Measurements from ENCODE around the gene AP1M1.

The AP1M1 gene

DNA sequence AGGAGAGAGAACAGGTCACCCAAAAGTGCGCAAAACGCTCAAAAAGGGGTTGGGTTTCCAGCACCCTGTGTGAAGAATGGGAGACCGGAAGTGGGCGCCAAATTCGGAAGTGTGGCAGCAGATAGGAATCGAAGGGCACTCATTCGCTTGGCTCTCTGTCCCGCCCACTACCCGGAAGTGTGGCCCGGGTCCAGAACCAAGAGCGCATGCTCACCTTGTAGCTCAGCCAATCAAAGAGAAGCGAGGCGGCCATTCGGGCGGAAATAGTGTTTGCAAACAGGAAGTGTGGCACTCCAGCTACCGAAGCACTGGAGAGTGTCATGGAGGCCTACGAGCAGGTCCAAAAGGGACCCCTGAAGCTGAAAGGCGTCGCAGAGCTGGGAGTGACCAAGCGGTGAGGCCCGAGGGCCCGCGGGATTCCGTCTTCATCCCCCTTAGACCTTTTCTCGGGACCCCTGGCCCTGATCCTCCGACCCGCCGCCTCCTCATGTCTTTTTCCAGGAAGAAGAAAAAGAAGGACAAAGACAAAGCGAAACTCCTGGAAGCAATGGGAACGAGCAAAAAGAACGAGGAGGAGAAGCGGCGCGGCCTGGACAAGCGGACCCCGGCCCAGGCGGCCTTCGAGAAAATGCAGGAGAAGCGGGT, 12.5 kb upstream of the AP1M1 start, which contains the start of gene FAM32A:
FAM32A (plus strand) TSS at position 288 of the 645 bp plus-strand sequence; CDS start at position 321, 33 bp downstream.
- peak; percentile 97 for DNase-seq (ENCODE audit: low read depth in 2 of 2)

DNA sequence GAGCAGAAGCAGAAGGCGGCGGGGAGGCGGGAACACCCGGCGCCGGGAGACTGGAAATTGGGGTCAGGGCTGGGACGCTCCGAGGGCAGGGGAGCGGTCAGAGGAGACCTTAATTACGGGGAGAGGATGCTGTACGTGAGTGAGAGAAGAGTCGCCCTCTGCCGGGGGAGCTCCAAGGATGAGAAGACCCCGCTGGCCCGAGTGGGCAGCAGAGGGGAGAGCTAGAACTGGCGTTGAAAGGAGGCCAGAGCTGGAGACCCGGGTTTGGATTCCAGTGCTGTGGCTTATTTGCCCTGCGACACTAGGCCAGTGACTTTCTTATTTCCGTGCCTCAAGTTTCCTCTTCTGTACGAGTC, 12.0 kb upstream of the AP1M1 start:
- DNase-seq (ENCODE audit: low read depth in 2 of 2): no peak

DNA sequence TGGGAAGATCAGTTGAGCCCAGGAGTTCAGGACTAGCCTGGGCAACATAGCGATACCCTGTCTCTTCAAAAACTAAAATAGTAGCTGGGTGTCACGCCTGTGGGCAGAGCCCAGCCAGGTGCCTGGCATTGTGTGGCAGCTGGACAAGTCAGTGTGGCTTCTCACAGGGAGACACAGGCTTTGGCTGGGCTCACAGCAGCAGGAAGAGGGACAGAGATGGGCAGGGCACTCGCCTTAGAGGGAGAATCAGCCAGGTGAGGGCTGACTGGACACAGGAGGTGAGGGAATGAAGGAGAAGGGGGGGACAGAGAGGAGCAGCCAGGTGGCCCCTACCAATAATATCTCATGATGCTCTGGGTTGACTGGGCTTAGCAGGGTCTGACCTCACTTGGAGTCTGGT, 9.2 kb upstream of the AP1M1 start:
- no peak for DNase-seq (ENCODE audit: low read depth in 2 of 2)

DNA sequence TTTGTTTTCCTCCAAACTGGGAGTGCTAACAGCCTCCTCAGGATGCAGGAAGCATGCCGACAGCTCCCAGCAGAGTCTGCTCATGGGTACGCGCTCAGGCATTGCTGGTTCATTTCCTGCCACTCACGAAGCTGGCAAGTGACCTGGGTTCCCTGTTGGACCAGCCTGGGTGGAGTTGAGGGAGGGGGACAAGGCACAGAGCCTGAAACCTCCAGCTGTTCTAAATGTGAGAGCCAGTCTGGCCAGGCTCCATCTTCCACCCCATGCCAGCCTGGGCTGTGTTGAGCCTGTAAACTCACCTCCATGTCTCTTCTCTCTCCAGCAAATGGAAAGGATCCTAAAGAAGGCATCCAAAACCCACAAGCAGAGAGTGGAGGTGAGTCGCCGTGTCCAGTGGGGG, 7.5 kb upstream of the AP1M1 start:
- no peak for DNase-seq (ENCODE audit: low read depth in 2 of 2)

DNA sequence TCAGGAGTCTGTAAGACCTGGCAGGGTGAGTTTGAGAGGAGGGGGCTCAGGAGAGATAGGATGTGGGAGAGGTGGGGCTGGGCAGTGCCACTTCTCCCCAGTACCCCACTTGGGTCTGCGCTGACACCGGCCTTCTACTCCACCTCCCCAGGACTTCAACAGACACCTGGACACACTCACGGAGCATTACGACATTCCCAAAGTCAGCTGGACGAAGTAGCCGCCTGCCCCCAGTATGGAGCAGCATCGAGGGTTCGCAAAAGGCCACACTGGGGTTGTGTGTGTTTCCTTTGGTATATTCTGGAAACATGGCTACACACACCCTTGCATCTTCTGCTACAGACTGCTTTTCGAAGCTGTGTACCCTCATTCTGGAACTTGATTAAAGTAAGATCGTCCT, 7.0 kb upstream of the AP1M1 start:
- DNase-seq (ENCODE audit: low read depth in 2 of 2): no peak

DNA sequence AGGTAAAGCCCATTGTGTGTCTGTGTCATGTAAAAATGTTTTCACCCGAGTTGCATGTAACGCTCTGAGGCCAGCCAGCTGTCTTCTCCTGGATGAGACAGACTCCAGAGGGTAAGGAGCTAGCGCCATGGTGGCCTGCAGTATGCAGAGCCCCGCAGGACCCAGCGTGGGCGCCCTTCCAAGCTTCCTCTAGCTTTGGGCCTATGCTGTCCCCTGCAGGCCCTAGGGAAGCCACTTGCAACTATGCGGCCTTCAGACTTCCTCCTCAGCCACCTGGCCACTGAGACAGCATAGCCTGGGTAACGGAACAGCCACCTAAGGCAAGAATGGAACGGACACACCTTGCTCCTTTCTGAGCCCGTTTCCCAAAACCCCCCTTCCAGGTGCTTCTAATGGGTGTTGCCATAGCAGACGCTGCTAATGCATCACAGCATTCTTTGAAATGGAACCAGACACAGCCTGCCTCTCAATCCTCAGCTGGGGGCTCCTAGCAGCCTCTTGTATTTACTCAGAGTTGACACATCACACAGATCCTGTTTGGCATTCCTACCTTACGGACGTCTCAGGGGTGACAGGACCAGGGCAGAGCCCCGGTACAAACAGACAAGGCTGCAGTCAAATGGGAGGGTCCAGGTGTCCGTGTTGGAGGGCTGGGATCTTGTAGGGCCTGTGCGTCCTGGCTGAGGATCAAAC, 6.3 kb upstream of the AP1M1 start:
- DNase-seq (ENCODE audit: low read depth in 2 of 2): no peak

DNA sequence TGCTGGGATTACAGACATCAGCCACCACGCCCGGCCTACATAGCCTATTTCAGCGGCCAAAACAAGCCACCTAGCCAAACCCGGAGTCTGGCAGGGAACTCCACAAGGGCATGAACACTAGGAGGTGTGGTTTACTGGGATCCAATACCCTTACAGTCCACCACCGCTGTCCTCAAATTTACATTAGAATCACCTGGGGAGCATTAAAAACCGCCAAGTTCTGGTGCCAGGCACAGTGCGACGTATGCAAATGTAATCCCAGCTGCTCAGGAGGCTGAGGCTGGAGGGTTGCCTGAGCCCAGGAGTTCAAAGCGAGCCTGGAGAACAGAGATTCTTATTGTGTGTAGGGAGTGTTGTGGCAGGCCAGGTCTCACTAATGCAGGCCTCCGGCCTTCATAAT, 4.2 kb upstream of the AP1M1 start:
- DNase-seq (ENCODE audit: low read depth in 2 of 2): no peak

DNA sequence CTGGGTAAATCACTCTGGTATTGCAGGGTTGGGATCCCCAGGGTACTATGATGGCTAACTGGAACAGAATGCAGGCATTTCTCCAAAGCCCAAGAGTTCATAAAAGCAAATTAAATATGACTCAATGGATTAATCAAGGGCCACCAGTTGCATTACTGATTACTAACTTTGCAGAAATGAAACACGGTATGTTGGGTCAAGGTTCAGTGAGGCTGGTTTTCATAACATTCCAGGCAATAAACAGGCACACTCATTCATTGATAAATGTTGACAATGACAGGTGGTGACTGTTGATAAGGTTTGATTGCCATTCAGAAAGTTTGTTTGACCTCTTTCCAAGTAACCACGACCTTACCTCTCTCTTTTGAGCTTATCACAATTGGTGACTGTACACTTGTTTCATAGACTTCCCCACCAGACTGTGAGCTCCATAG, 506 bp upstream of the AP1M1 start:
- DNase-seq (ENCODE audit: low read depth in 2 of 2): no peak

DNA sequence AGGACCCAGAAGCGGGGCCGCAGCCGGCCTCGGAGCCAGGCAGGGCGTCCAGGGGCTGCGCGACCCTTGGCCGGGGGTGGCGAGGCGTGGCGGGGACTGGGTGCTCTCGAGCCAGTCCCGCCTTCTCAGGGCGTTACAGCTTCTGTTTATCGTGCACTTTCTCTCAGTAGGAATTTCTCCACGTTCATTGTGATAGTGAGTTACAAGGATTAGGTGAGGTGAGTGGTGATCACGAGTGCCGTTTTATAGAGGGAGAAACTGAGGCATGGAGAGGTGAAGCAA, 600 bp downstream of the AP1M1 start:
- DNase-seq (ENCODE audit: low read depth in 2 of 2): no peak

DNA sequence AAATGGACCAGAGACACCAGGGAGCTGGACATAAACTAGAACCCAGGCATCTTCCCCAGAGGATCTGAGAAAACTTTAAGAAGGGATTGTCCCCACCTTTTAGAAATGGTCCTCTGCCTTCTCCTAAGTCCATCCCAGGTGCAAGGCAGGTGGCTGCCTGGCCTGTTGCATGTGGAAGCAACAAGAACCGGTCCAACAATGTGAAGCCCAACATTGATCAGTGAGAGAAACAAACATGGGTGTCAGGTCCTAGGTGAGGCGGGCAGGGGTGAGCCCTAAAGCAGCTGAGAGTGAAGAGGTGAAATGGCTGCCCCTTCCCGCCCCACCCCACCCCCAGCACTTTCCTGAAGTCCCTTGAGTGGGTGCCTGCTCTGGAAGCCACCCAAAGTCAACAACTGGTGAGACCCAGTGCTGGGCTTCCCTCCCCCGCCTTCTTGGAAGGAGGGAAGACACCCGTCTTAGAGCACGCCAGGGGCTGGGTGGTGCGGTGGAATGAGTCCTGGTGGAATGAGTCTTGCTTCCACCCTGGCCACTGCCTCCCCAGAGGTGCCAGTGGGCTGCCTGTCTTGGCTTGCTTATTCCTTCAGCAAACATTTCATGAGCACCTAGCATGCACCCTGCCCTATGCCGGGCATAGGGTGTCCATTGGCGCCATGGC, 1.7 kb downstream of the AP1M1 start:
- DNase-seq (ENCODE audit: low read depth in 2 of 2): no peak

DNA sequence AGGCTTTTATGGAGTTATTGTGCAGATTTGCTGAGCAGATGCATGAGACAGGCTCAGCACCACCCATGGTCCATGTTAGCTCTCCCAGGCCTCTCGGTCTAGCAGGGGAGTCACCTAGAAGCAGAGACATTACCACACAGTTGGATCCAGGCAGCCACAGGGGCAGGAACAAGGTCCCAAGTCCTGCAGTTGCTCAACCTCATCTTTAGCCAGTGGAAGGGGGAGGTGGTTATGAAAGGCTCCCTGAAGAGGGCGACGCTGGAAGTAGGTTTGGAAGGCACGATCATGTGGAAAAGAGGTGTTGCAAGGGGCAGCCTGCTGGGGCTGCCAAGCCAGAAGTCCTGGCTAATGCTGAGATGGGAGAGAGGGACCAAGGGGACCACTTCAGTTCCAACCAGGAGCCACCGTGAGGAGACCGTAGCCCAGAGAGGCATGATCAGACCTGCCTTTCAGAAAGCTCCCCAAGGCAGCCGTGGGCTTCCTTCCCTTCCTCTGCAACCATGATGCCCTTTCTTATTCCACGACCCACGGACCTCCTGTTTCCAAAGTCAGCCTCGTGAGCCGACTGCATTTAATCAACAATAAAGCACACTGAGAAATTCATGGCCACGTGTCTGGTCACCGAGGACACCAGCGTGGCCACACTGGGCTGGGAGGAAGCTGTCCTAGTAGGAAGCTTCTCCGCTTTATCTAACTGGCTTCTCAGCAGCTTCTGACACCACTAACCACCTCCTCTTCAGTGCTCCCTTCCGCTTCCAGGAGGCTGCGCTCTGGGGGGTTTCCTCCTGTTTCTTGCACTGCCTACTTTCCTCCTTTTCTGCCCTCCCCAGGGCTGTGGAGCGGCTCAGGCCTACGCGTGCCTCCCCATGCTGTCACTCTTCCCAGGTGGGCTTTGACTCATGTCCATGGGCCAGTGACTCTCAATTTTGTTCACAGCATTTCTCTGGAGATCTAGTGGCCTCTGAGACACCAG, 2.6 kb downstream of the AP1M1 start:
- DNase-seq (ENCODE audit: low read depth in 2 of 2): no peak

DNA sequence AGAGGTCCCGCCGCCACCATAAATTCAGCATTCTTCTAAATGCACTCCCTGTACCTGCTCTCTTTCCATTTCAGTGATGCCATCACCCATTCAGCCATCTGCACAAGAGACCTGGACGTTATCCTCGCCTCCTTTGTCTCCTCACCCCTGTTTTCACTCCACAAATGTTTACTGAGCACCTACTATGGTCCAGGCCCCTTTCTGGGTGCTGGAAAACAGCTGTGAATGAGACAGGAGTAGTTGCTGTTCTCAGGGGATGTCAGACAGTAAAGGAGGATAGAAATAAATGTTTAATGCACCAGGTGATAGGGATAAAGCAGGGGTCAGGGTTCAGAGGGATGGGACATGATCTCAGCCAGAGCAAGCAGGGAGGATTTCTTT, 3.3 kb downstream of the AP1M1 start:
- no peak for DNase-seq (ENCODE audit: low read depth in 2 of 2)

DNA sequence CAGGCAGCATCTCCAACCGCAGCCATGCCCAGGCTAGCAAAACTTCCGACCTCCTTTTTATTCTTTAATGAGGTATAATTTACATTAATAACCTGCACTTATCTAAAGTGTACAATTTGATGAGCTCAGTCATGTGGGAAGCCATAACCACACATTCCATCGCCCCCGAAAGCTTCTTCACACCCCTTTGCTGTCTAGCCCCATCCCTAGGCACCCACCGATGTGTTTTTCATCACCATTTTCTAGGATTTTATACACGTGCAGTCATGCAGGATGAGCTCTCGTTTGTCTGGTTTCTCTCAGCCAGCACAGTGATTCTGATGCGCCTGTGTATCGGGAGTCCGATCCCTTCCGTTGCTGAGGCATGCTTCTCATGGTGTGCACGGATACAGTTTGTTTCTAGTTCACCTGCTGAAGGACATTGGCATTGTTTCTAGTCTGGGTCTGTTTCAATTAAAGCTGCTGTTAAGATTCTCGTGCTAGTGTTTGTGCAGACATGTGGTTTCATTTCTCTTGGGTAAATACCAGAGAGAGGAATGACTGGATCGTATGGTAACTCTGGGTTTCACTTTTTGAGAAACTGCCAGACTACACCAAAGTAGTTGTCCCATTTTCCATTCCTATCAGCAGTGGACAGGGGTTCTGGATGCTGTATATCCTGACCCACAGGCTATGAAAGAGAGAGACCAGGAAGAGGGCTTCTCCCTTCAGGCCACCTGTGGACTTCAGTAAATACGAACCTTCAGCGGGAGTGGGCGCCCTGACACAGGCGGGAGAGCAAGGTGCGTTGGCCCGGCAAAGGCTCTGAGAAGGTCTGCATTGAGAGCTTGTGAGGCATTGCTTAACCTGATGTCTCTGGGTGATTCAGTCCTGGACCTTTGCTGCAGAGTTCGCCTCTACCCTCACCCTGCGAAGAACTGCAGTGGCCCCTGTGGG, 4.9 kb downstream of the AP1M1 start:
- DNase-seq (ENCODE audit: low read depth in 2 of 2): no peak

DNA sequence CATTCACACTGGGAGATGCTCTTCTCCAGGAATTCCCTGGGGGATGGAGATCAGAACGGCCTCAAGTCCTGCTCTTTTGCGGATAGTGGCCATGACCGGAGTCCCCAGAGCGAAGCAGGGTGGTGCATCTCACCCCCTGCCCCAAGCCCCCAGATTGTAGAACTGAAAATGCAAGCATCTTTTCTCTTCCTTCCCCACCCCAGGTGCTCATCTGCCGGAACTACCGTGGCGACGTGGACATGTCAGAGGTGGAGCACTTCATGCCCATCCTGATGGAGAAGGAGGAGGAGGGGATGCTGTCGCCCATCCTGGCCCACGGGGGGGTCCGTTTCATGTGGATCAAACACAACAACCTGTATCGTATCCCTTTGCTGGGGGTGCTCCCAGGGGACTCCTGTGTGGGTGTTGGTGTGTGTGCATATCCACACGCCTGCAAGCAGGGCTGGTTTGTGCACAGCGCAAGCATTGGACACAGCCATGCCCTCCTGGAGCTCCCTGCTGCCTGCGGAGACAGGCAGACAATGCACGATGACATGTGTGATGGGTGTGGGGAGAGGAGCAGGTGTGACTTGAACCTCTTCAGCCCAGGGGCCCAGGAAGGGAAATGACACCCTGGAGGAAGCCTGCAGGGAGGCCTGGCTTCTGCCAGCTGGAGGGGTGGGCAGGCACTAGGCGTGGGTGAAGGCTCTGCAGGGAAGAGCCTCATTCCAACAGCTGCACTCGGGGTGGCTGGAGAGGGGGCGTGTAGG, 5.7 kb downstream of the AP1M1 start:
- DNase-seq (ENCODE audit: low read depth in 2 of 2): no peak

DNA sequence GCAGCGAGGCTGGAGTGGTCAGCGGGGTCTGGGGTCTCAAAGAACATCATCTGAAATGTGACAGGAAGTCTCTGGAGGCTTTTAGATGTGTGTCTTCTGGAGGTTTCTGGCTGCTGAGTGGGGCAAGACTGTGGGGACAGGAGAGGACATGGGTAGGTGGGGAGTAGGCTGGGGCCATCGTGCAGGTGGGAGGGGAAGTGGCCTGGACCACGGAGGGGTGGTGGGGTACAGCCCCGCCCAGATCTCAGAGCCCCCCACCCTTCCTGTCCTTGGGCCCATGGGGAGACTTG, 6.2 kb downstream of the AP1M1 start:
- no peak for DNase-seq (ENCODE audit: low read depth in 2 of 2)

DNA sequence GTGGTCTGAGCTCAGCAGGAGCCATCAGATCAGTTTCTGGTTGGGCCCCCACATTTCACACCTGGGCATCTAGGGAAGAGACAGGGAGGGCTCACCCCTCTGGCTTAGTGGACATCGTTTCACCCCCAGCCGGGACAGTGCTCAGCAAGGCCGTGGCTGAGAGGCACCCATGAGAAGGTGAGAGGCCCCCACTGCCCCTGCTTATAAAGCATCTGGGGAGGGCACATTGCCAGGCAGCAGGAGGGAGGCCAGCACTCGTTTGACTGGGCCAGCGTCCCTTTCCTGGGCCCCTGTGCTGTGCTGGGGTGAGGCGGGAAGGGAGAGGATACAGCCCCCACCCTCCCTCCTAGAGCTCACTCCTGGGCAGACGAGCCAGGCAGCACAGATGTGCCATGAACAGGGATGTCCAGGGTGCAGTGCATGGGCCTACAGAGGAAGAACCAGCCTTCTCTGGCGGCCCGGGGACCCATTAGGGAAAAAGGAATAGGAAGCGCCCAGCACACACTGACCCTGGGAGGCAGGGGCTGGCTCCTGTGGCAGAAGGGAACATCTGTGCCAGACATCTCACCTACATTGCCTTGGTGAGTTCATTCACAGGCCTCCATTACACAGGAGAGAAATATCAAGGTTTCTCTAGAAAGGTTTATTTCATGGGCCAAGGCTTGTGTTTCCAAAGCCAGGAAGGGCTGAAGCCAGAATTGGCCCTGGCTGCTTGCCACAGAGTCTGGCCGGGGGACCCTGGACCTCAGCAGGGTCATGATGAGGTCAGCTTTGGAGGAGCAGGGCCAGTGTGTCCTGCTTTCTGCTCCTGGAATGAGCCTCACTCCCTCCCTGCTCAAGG, 7.7 kb downstream of the AP1M1 start:
- no peak for DNase-seq (ENCODE audit: low read depth in 2 of 2)

DNA sequence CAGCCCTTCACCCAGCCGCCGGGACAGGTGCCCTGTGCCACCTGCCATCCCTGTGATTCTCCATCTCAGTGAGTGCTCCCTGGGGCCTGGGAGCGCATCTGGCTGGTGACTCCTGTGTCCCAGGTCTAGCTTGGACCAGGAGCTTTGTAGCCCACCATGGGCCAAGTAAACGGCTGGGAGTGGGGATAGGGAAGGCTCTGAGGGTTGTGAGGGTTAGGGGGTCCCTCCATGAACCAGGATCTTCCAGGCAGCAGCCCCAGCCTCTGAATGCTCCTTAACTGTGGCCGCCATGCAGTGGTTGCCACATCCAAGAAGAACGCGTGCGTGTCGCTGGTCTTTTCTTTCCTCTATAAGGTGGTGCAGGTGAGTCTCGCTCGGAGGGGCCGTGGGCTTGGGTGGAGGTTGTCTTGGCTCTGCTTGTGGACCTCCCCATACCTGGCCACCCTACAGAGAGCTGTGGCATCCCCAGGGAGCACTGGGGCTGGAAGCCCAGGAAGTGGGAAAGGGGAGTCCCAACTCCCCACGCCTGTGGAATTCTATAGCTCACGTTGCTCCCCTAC, 8.4 kb downstream of the AP1M1 start:
- no peak for DNase-seq (ENCODE audit: low read depth in 2 of 2)

DNA sequence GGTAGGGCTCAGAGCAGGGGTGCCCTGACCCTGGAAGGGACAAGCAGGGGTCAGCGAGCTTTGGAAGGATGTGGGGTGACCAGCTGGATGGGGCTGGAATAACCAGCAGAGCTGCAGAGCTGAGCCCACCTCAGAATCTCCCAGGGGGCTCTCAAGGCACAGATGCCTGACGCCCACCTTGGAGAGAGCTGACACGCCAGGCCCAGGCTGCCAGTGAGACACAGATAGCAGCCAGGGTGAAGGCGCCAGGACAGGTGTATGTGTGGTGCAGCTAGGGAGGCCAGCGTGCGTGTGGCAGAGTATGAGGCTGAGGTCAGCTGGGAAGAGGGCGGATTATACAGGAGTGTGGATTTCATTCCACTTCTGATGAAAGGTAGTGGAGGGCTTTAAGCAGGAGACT, 8.9 kb downstream of the AP1M1 start:
- no peak for DNase-seq (ENCODE audit: low read depth in 2 of 2)

DNA sequence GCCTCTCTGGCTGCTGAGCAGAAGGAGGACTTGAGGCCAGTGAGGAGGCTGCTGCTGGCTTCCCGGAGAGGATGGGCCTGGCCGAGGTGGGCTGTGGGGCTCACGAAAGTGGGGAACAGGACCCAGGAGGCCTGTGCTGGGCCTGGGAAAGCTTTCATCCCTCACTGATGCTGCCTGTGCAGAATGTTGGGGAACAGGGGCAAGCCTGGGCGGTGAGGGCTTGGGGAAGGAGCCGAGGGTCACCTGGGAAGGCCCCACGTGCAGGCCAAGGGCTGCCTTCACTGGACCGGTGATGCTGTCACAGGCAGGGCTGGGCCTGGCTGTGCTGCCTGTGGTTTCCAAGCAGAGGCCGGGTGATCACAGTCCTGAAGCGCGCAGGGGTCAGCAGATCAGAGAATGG, 9.4 kb downstream of the AP1M1 start:
- DNase-seq (ENCODE audit: low read depth in 2 of 2): no peak
